ENCODE measurements around the gene CBX2.

Gene CBX2

DNA sequence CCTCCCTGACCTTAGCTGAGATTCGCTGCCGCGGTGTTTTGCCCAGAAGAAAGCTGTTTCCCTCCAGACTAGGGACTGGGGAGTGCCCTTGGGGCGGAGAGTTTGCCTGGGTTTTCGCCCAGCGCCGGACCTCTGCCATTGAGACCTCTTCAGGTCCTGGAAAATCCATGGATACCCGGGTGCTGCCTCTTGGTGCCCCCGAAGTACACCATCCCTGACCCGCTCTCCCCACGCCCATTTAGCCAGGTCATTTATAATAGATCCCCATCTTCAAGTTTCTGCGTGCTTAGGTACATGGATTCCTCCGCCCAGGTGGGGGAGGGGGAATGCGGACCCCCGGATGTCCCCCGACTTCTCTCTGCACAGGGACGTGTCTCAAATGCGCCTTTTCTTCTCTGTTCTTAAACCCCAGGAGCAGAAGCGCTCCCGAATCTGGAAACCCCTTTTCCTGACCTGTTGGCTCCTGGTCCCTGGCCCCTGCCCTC is 34.0 kb downstream of the CBX2 start:
- DNase-seq (ENCODE audit: low read depth in 2 of 2), result no peak

DNA sequence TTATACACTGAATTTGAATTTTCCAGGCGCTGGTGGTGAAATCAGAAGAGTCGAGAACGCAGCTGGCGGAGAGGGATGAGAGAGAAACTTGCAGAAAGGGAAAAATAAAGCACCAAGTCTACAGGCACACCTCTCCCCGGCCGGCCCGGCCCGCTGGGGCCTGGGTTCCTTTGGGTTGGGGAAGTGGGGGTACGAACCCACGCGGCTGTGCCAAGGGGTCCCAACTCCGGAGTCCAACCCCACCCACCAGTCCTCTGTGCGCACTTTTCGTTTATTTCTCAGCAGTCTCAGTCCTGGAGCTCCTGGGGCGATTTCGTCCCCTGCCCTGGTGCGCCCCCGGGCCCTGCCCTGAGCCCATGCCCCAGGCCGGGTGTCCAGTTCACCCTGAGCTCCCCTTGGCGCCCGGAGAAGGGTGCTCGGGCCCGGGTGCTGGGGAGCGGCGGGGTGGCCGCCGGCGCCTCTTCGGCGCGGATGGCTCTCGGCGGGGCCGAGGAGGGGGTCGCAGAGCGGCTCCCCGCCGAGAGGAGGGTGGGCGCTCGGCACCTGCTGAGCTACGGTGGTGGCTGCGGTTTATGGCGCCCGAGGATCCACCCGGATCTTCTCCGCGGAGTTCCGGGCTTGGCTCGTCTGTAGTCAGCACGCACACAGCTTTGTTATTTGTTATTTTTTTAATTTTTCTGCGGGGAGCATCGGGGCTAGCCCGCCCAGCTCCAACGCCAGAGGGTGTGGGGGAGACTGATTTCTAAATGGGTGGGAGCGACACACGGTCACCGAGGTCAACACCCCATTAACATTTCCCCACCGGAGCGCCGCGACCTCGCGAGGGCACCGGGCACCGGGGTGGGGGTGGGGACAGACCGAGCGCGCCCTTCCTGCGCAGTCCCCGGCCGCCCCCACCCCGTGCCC is 34.7 kb downstream of the CBX2 start:
- no peak for DNase-seq (ENCODE audit: low read depth in 2 of 2)

DNA sequence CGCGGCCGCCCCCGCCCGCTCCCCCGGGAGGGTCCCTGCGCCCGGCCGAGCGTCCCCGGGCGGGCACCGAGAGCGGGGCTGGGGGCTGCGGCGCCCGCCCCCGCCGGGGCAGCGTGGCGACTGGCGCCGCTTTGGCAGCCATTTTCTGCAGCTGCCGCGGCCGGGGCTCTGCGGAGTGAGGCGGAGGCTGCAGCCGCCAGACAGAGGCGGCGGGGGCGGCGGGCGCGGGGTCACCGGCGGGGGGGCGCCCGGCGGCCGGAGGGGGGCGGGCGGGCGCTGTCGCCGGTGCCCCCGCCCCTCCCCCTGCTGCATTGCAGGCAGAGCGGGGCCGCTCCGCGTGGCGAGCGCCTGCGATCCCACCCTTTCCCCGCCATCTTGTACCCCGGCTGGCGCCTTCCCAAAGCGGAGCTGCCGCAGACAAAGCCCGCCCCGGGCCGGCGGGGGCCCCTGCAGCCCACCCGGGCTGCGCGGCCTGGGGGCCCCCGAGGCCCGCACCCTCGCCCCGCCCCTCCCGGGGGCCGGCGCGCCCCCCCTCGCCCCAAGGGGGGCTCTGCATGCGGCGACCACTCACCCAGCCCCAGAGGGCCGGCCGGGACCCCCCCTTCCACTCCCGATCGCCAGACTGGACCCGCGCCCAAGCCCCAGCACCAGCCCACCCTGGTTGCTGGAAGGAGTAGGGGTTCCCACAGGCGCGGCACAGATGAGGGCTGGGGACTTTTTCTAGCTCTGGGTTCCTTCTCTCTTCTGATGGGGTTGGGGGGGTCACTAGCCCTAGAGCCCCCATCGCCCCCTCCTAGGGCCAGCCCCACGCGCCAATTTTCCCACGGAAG is 35.6 kb downstream of the CBX2 start:
- no peak for DNase-seq (ENCODE audit: low read depth in 2 of 2)

DNA sequence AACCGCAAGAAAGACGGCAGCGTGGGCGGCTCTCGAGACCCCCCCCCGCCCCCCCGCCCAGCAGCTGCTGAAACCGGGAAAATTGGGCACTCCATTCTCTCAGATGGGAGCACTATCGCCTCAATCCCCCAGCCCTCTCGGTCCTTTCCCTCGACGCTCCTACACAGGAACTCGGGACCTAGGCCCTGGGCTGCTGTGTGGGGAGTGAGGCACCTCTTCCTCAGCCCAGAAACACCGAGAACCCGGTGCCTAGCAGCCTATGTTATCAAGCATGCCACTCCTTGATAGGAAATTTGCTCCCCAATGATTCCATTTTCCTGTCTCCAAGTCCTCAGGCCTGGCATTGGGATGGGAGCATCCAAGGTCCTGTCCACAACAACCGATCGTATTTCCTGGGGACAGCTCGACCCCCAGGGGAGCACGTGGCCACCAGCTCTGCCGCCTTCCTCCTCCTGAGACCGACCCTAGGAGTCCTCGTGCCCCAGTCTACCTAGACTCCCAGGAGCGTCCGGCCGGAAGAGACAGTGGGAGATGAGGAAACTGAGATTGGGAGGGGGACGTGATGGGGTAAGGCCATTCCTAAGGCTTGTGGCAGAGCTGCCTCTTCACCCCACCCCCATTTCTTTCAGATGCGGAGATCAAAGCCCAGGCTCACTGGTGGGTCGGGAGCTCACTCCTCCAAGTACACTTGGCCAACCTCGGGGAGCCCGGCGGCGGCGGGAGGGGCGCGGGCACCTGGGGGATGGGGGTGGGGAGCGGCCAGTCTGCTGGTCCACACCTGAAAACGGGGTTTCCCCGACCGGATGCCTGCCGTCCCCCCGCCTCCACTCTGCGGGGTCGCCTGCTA is 36.4 kb downstream of the CBX2 start:
- no peak for DNase-seq (ENCODE audit: low read depth in 2 of 2)

- no peak for DNase-seq (ENCODE audit: low read depth in 2 of 2)
Measured at GRCh38 chr17:79814974-79815835, 37.3 kb downstream of the CBX2 start.

- DNase-seq (ENCODE audit: low read depth in 2 of 2), result no peak
Measured at GRCh38 chr17:79815836-79816461, 38.0 kb downstream of the CBX2 start.

GRCh38 chr17:79818026-79818758 is 40.2 kb downstream of the CBX2 start:
- DNase-seq (ENCODE audit: low read depth in 2 of 2), result no peak

DNA sequence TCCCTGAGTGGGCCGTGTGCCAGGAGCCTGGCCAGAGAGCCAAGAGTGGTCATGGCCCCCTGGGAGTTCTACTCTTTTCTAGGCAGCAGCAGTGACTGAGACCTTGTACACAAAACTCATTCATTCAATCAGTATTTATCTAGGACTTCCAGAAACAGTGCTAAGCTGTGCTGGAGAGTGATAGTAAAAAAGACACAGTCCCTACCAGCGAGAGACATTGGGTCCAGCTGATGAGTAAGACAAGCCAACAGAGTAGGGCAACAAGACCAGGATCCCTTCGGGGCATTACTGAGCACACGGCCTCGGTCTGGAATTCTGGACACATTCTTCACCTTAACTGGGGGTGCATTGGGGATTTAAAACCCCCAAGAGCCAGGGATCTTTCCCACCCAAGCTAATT is 41.1 kb downstream of the CBX2 start:
- DNase-seq (ENCODE audit: low read depth in 2 of 2), result no peak

DNA sequence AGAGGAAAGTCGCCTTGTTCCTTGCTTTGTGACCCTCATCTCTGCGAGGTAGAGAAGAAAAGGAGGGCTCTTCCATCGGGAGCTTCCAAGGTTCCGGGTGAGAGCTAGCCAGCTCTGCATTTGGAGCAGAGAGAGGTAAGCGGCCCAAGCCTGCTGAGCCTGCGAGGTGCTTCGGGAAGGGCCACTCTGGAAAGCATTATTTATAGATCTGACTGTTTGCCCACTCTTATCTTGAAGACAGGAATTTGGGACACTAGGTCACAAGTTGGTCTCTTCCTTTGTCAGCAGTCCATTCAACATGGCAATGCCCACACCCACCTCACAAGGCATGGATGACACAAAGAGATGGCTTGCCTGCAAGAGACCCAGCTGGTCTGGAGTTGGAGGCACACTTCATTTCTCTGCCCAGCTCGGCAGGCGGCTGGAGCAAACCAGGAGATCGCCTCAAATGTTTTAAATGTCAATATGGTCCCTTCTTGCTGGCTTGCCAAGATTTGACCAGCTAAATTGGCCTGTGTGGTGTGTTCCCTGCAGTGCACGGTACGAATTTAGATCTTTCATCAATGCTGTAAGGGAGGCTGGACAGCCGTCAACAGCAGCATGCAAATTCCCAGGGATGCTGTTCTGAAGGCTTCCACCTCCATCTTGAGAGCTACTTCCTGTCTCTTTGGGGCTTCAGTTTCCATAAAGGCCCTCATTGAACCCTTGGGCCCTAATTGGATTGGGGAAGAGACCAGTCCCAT is 41.8 kb downstream of the CBX2 start:
- no peak for DNase-seq (ENCODE audit: low read depth in 2 of 2)

- no peak for DNase-seq (ENCODE audit: low read depth in 2 of 2)
Measured at GRCh38 chr17:79820959-79821330, 43.0 kb downstream of the CBX2 start.

GRCh38 chr17:79821331-79822095 is 43.6 kb downstream of the CBX2 start:
- no peak for DNase-seq (ENCODE audit: low read depth in 2 of 2)

- DNase-seq (ENCODE audit: low read depth in 2 of 2), result no peak
Measured at GRCh38 chr17:79822583-79823124, 44.7 kb downstream of the CBX2 start.

DNA sequence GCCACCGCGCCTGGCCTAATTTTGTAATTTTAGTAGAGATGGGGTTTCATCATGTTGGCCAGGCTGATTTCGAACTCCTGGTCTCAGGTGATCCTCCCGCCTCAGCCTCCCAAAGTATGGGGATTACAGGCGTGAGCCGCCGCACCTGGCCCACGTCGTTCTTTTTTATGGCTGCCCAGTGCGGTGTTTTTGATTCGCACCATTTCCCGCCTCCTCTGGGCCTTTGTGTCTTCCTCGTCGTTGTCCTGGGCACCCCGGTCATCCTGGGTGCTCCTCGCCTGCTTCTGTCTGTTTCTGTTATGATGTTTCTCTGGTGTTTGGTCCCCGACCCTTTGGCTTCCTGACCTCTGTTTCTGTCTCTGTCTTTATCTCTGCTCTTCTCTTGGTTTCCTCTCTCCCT is 46.3 kb downstream of the CBX2 start:
- DNase-seq (ENCODE audit: low read depth in 2 of 2), result no peak

GRCh38 chr17:79824893-79825579 is 47.1 kb downstream of the CBX2 start:
- no peak for DNase-seq (ENCODE audit: low read depth in 2 of 2)

GRCh38 chr17:79825580-79825921 is 47.6 kb downstream of the CBX2 start:
- no peak for DNase-seq (ENCODE audit: low read depth in 2 of 2)

DNA sequence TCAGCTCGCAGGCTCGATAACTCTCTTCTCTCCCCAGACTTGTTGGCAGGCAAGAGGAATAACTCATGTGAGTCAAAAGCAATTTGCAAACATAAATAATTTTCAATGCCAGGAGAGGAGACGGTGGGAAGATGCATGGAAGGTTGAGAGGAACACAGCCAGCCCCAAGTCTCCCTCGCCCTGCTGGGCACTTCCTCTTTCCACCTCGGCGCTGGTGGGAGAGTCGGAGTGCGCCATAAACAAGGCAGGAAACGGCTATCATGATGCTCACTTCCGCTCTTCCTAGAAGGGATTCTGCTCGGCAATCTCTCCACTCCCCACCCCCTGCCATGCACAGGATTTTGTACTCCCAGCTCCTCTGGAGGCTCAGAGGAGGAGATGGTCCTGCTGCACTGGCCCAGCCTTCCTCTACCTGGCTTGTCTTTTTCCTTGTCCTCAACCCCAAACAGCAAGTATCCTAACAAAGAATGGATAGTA is 48.3 kb downstream of the CBX2 start:
- no peak for DNase-seq (ENCODE audit: low read depth in 2 of 2)

GRCh38 chr17:79826841-79827578 is 49.1 kb downstream of the CBX2 start:
- no peak for DNase-seq (ENCODE audit: low read depth in 2 of 2)
